ENCODE data around the gene FXR2. TPM values are rescaled to one million over a fixed set of nuclear protein-coding genes. Genes with fewer than 3 reads are reported as not detected.

The FXR2 gene
- total and polyA plus RNA-seq, 2 experiments from 2014 or later = 10.9 to 24.4 TPM

DNA sequence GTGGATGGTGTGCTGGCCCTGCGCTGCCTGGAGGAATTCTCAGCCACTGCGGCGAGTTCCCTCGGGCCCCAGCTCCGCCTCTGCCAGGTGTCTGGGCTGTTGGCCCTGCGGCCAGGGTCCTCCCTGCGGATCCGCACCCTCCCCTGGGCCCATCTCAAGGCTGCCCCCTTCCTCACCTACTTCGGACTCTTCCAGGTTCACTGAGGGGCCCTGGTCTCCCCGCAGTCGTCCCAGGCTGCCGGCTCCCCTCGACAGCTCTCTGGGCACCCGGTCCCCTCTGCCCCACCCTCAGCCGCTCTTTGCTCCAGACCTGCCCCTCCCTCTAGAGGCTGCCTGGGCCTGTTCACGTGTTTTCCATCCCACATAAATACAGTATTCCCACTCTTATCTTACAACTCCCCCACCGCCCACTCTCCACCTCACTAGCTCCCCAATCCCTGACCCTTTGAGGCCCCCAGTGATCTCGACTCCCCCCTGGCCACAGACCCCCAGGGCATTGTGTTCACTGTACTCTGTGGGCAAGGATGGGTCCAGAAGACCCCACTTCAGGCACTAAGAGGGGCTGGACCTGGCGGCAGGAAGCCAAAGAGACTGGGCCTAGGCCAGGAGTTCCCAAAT, 57.4 kb downstream of the FXR2 start:
- TF ChIP-seq, protein P1, sequence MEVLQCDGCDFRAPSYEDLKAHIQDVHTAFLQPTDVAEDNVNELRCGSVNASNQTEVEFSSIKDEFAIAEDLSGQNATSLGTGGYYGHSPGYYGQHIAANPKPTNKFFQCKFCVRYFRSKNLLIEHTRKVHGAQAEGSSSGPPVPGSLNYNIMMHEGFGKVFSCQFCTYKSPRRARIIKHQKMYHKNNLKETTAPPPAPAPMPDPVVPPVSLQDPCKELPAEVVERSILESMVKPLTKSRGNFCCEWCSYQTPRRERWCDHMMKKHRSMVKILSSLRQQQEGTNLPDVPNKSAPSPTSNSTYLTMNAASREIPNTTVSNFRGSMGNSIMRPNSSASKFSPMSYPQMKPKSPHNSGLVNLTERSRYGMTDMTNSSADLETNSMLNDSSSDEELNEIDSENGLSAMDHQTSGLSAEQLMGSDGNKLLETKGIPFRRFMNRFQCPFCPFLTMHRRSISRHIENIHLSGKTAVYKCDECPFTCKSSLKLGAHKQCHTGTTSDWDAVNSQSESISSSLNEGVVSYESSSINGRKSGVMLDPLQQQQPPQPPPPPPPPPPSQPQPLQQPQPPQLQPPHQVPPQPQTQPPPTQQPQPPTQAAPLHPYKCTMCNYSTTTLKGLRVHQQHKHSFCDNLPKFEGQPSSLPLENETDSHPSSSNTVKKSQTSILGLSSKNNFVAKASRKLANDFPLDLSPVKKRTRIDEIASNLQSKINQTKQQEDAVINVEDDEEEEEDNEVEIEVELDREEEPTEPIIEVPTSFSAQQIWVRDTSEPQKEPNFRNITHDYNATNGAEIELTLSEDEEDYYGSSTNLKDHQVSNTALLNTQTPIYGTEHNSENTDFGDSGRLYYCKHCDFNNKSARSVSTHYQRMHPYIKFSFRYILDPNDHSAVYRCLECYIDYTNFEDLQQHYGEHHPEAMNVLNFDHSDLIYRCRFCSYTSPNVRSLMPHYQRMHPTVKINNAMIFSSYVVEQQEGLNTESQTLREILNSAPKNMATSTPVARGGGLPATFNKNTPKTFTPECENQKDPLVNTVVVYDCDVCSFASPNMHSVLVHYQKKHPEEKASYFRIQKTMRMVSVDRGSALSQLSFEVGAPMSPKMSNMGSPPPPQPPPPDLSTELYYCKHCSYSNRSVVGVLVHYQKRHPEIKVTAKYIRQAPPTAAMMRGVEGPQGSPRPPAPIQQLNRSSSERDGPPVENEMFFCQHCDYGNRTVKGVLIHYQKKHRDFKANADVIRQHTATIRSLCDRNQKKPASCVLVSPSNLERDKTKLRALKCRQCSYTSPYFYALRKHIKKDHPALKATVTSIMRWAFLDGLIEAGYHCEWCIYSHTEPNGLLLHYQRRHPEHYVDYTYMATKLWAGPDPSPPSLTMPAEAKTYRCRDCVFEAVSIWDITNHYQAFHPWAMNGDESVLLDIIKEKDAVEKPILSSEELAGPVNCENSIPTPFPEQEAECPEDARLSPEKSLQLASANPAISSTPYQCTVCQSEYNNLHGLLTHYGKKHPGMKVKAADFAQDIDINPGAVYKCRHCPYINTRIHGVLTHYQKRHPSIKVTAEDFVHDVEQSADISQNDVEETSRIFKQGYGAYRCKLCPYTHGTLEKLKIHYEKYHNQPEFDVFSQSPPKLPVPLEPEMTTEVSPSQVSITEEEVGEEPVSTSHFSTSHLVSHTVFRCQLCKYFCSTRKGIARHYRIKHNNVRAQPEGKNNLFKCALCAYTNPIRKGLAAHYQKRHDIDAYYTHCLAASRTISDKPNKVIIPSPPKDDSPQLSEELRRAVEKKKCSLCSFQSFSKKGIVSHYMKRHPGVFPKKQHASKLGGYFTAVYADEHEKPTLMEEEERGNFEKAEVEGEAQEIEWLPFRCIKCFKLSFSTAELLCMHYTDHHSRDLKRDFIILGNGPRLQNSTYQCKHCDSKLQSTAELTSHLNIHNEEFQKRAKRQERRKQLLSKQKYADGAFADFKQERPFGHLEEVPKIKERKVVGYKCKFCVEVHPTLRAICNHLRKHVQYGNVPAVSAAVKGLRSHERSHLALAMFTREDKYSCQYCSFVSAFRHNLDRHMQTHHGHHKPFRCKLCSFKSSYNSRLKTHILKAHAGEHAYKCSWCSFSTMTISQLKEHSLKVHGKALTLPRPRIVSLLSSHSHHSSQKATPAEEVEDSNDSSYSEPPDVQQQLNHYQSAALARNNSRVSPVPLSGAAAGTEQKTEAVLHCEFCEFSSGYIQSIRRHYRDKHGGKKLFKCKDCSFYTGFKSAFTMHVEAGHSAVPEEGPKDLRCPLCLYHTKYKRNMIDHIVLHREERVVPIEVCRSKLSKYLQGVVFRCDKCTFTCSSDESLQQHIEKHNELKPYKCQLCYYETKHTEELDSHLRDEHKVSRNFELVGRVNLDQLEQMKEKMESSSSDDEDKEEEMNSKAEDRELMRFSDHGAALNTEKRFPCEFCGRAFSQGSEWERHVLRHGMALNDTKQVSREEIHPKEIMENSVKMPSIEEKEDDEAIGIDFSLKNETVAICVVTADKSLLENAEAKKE (CRISPR knock-in tag; IDR thresholded peaks at IDR 0.05) = no peak
- TF ChIP-seq CREB1 (CRISPR knock-in tag; IDR thresholded peaks at IDR 0.05; ENCODE audit: low read depth) (no peak), EZH2phosphoT487 (IDR thresholded peaks at IDR 0.05; ENCODE audit: unreplicated experiment) (no peak), ZNF331 (CRISPR knock-in tag; IDR thresholded peaks at IDR 0.05; ENCODE audit: low read depth) (no peak), JUNB (IDR thresholded peaks at IDR 0.05; ENCODE audit: unreplicated experiment) (no peak), STAT1 (IDR thresholded peaks at IDR 0.05; ENCODE audit: unreplicated experiment) (no peak), EZH2 (IDR thresholded peaks at IDR 0.05; ENCODE audit: low read depth, unreplicated experiment) (no peak), ZNF114 (CRISPR knock-in tag; IDR thresholded peaks at IDR 0.05) (no peak), NANOG (IDR thresholded peaks at IDR 0.05; ENCODE audit: borderline replicate concordance) (no peak), POLR2AphosphoS5 (IDR thresholded peaks at IDR 0.05; ENCODE audit: low read depth) (no peak)
- TF ChIP-seq, protein P2, sequence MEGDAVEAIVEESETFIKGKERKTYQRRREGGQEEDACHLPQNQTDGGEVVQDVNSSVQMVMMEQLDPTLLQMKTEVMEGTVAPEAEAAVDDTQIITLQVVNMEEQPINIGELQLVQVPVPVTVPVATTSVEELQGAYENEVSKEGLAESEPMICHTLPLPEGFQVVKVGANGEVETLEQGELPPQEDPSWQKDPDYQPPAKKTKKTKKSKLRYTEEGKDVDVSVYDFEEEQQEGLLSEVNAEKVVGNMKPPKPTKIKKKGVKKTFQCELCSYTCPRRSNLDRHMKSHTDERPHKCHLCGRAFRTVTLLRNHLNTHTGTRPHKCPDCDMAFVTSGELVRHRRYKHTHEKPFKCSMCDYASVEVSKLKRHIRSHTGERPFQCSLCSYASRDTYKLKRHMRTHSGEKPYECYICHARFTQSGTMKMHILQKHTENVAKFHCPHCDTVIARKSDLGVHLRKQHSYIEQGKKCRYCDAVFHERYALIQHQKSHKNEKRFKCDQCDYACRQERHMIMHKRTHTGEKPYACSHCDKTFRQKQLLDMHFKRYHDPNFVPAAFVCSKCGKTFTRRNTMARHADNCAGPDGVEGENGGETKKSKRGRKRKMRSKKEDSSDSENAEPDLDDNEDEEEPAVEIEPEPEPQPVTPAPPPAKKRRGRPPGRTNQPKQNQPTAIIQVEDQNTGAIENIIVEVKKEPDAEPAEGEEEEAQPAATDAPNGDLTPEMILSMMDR (conservative IDR thresholded peaks at IDR 0.05; ENCODE audit: low read depth in 2 of 2) = no peak
- TF ChIP-seq, protein P3, sequence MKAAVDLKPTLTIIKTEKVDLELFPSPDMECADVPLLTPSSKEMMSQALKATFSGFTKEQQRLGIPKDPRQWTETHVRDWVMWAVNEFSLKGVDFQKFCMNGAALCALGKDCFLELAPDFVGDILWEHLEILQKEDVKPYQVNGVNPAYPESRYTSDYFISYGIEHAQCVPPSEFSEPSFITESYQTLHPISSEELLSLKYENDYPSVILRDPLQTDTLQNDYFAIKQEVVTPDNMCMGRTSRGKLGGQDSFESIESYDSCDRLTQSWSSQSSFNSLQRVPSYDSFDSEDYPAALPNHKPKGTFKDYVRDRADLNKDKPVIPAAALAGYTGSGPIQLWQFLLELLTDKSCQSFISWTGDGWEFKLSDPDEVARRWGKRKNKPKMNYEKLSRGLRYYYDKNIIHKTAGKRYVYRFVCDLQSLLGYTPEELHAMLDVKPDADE (IDR thresholded peaks at IDR 0.05) = no peak
- TF ChIP-seq, protein P4, sequence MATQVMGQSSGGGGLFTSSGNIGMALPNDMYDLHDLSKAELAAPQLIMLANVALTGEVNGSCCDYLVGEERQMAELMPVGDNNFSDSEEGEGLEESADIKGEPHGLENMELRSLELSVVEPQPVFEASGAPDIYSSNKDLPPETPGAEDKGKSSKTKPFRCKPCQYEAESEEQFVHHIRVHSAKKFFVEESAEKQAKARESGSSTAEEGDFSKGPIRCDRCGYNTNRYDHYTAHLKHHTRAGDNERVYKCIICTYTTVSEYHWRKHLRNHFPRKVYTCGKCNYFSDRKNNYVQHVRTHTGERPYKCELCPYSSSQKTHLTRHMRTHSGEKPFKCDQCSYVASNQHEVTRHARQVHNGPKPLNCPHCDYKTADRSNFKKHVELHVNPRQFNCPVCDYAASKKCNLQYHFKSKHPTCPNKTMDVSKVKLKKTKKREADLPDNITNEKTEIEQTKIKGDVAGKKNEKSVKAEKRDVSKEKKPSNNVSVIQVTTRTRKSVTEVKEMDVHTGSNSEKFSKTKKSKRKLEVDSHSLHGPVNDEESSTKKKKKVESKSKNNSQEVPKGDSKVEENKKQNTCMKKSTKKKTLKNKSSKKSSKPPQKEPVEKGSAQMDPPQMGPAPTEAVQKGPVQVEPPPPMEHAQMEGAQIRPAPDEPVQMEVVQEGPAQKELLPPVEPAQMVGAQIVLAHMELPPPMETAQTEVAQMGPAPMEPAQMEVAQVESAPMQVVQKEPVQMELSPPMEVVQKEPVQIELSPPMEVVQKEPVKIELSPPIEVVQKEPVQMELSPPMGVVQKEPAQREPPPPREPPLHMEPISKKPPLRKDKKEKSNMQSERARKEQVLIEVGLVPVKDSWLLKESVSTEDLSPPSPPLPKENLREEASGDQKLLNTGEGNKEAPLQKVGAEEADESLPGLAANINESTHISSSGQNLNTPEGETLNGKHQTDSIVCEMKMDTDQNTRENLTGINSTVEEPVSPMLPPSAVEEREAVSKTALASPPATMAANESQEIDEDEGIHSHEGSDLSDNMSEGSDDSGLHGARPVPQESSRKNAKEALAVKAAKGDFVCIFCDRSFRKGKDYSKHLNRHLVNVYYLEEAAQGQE (IDR thresholded peaks at IDR 0.05; ENCODE audit: unreplicated experiment) = no peak
- Histone ChIP-seq H3F3A (replicated peaks; ENCODE audit: low read depth) (peaks cover 20% of the 10 kb centered on the region), H3K36me3 (ENCODE audit: insufficient read depth) (no peaks in the 10 kb centered on the region), H3K79me2 (replicated peaks; ENCODE audit: insufficient read depth) (peaks cover 3% of the 10 kb centered on the region), H3K4me2 (peak overlapping the region; percentile 80), H4K20me1 (replicated peaks; ENCODE audit: insufficient read depth) (no peaks in the 10 kb centered on the region), H3K4me1 (ENCODE audit: insufficient read depth) (peaks cover 37% of the 10 kb centered on the region), H3K27me3 (ENCODE audit: insufficient read depth) (no peaks in the 10 kb centered on the region), H3K27ac (ENCODE audit: low read depth) (no peak overlapping the region), H3K9me2 (ENCODE audit: insufficient read depth) (no peaks in the 10 kb centered on the region), H2AFZ (peak overlapping the region; percentile 91), H3K4me3 (peak overlapping the region; percentile 41)
- peaks cover under 1% of the 10 kb centered on the region; the same call in 1 of the 3 replicates for H3K36me3 Mint-ChIP-seq (ENCODE audit: low read depth)
- peaks cover 24% of the 10 kb centered on the region for H3K27me3 Mint-ChIP-seq (ENCODE audit: insufficient read depth, low read depth, poor library complexity)
- peak; percentile 54 for DNase-seq (ENCODE audit: low spot score)
- H3K9me3 Mint-ChIP-seq = no peaks in the 10 kb centered on the region
- H3K27ac Mint-ChIP-seq = no peak overlapping the region
- H3K4me1 Mint-ChIP-seq = peaks cover 50% of the 10 kb centered on the region
- peak overlapping the region; percentile 10; the same call in 1 of the 3 replicates for H3K4me3 Mint-ChIP-seq
- ATAC-seq = peak; percentile 2
